Measurements from ENCODE around the gene FAXDC2. TPM values are rescaled to one million over a fixed set of nuclear protein-coding genes. Genes with fewer than 3 reads are reported as not detected.

Gene FAXDC2
- total RNA-seq, 1 donor from 2014 or later: 2.6 TPM

- TF ChIP-seq, protein P1, sequence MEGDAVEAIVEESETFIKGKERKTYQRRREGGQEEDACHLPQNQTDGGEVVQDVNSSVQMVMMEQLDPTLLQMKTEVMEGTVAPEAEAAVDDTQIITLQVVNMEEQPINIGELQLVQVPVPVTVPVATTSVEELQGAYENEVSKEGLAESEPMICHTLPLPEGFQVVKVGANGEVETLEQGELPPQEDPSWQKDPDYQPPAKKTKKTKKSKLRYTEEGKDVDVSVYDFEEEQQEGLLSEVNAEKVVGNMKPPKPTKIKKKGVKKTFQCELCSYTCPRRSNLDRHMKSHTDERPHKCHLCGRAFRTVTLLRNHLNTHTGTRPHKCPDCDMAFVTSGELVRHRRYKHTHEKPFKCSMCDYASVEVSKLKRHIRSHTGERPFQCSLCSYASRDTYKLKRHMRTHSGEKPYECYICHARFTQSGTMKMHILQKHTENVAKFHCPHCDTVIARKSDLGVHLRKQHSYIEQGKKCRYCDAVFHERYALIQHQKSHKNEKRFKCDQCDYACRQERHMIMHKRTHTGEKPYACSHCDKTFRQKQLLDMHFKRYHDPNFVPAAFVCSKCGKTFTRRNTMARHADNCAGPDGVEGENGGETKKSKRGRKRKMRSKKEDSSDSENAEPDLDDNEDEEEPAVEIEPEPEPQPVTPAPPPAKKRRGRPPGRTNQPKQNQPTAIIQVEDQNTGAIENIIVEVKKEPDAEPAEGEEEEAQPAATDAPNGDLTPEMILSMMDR (IDR thresholded peaks at IDR 0.05; ENCODE audit: insufficient read depth, low read length, poor library complexity, severe bottlenecking): no peak
These were observed 19.0 kb downstream of the FAXDC2 start for GRCh38 chr5:154831451-154831850.

DNA sequence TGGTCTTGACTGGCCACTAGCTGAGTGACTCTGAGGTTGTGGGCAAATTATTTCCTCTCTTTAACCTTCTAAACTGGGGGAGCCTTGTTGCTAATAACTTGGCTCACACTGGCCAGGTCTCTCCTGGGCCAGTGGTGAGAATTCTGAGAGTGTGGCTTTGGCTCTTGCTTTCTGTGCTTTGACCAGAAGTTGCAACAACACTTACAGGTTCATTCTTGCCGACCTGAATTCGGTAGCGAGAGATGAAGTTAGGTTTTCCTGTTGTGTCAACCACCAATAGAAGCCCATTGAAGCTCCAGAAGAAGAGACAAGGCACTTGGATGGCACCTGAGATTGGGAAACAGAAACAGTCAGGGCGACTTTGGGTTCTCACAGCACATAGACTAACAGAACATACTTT is 19.8 kb downstream of the FAXDC2 start:
- Histone ChIP-seq H3K4me3 (ENCODE audit: low read depth, low read length) (no peak overlapping the region), H3K36me3 (ENCODE audit: control insufficient read depth, insufficient read depth, low read length) (no peaks in the 10 kb centered on the region), H3K27me3 (ENCODE audit: control insufficient read depth, insufficient read depth, low read length) (no peaks in the 10 kb centered on the region)
- DNase-seq (ENCODE audit: low read depth): no peak
- TF ChIP-seq, protein P1 (IDR thresholded peaks at IDR 0.05; ENCODE audit: insufficient read depth, low read length, poor library complexity, severe bottlenecking): no peak

More at GRCh38 chr5:154831451-154831850, 19.0 kb downstream of the FAXDC2 start:
- Histone ChIP-seq H3K36me3 (ENCODE audit: control insufficient read depth, insufficient read depth, low read length) (no peaks in the 10 kb centered on the region), H3K4me3 (ENCODE audit: low read depth, low read length) (no peak overlapping the region), H3K27me3 (ENCODE audit: control insufficient read depth, insufficient read depth, low read length) (no peaks in the 10 kb centered on the region)
- DNase-seq (ENCODE audit: low read depth): no peak

DNA sequence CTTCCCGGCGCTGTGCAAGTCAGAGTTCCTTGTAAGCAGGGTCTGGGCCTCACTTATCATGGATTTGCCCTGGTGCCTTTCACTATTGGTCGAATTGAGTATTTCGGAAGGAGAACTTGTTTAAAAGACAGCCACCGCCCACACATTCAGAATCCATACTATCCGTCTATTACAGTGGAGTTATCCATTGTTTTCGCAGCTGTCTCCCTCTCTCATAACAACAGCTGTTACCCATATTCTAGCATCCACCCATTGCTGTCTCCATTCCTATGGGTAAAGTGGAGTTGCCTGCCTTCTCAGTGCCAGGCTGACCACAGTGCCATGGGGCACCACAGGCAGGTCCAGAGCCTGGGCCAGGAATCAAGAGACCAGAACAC is 20.2 kb downstream of the FAXDC2 start:
- no peaks in the 10 kb centered on the region for H3K36me3 ChIP-seq (ENCODE audit: control insufficient read depth, insufficient read depth, low read length)
- H3K27me3 ChIP-seq (ENCODE audit: control insufficient read depth, insufficient read depth, low read length): no peaks in the 10 kb centered on the region
- no peak overlapping the region for H3K4me3 ChIP-seq (ENCODE audit: low read depth, low read length)
- TF ChIP-seq, protein P1 (IDR thresholded peaks at IDR 0.05; ENCODE audit: insufficient read depth, low read length, poor library complexity, severe bottlenecking): no peak
- no peak for DNase-seq (ENCODE audit: low read depth)

DNA sequence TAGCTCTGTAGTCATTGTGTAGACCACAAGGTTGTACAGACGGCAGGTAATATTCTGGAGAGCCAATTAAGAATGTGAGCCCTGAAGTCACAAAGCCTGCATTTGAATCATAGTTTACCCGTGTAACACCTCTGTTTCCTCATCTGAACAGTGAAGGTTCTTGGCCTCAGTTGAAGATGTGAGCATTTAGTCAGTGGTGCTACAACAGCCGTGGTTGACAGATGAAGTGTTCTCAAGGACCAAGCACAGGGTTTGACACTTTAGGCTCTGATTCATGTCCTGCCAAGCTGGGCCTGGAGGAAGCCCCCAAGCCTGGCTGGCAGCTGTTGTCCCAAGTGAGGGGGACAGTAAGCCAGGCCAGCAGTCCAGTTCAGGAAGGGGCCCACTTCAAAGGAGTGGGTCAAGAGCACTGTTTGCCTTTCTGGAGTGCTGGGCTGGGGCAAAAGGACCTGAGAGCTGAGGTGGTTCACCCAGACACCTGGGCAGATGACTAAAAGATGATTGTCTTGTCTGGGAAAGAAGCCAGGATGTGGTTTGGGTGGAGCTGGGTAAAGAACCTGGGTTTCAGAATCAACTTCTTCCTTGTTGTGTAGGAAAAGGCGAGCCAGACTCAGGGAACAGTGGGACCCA is 20.7 kb downstream of the FAXDC2 start:
- Histone ChIP-seq H3K27me3 (ENCODE audit: control insufficient read depth, insufficient read depth, low read length) (no peaks in the 10 kb centered on the region), H3K36me3 (ENCODE audit: control insufficient read depth, insufficient read depth, low read length) (no peaks in the 10 kb centered on the region), H3K4me3 (ENCODE audit: low read depth, low read length) (no peak overlapping the region)
- peak; percentile 56 for DNase-seq (ENCODE audit: low read depth)
- TF ChIP-seq, protein P1 (IDR thresholded peaks at IDR 0.05; ENCODE audit: insufficient read depth, low read length, poor library complexity, severe bottlenecking): no peak

- no peak for DNase-seq (ENCODE audit: low read depth)
- Histone ChIP-seq H3K4me3 (ENCODE audit: low read depth, low read length) (no peak overlapping the region), H3K36me3 (ENCODE audit: control insufficient read depth, insufficient read depth, low read length) (no peaks in the 10 kb centered on the region), H3K27me3 (ENCODE audit: control insufficient read depth, insufficient read depth, low read length) (no peaks in the 10 kb centered on the region)
- TF ChIP-seq, protein P1 (IDR thresholded peaks at IDR 0.05; ENCODE audit: insufficient read depth, low read length, poor library complexity, severe bottlenecking): no peak
These were observed 21.2 kb downstream of the FAXDC2 start for GRCh38 chr5:154829181-154829588.

GRCh38 chr5:154824070-154824469 is 26.3 kb downstream of the FAXDC2 start:
- Histone ChIP-seq H3K27me3 (ENCODE audit: control insufficient read depth, insufficient read depth, low read length) (no peaks in the 10 kb centered on the region), H3K36me3 (ENCODE audit: control insufficient read depth, insufficient read depth, low read length) (peaks cover 6% of the 10 kb centered on the region), H3K4me3 (ENCODE audit: low read depth, low read length) (no peak overlapping the region)
- DNase-seq (ENCODE audit: low read depth): no peak
- TF ChIP-seq, protein P1 (IDR thresholded peaks at IDR 0.05; ENCODE audit: insufficient read depth, low read length, poor library complexity, severe bottlenecking): no peak

Measured in kidney epithelial cell (primary cell).